Spleen (tissue), 11 donors: ENCODE data around the gene TCEA3. TPM values are rescaled to one million over a fixed set of nuclear protein-coding genes. Genes with fewer than 3 reads are reported as not detected.

ENCODE experiments used
- DNase-seq: peaks from one replicate; pipeline ENCODE4 v3.0.0-alpha.2; 2020
- H3K27ac ChIP-seq, 8 donors: fragments of 200-600 bp; sonication (generic) in 7 of 8; 1 replicate in 4 of 8; 2 replicates in 4 of 8; pipeline versions ENCODE4 v1.5.0 to v1.8.0; 2016 to 2021; ENCODE audit warnings: inconsistent platforms in 4 of 8, mild to moderate bottlenecking in 4 of 8, moderate library complexity in 1 of 8
- H3K27me3 ChIP-seq, 7 donors: fragments of 200-600 bp; sonication (generic) in 6 of 7; replicated peaks in 1 of 7; 1 replicate in 4 of 7; 2 replicates in 3 of 7; pipeline versions ENCODE4 v1.5.0 to v1.8.0; 2016 to 2021; ENCODE audit warnings: inconsistent platforms in 3 of 7, mild to moderate bottlenecking in 1 of 7
- H3K36me3 ChIP-seq, 6 donors: fragments of 200-600 bp; sonication (generic) in 5 of 6; 1 replicate in 4 of 6; 2 replicates in 2 of 6; pipeline versions ENCODE4 v1.5.0 to v1.8.0; 2016 to 2021; ENCODE audit warnings: inconsistent platforms in 2 of 6
- H3K4me1 ChIP-seq, 6 donors: fragments of 200-600 bp; sonication (generic) in 5 of 6; 1 replicate in 3 of 6; 2 replicates in 3 of 6; pipeline versions ENCODE4 v1.5.0 to v1.8.0; 2016 to 2021; ENCODE audit warnings: inconsistent platforms in 3 of 6
- H3K4me3 ChIP-seq, 8 donors: fragments of 200-600 bp; sonication (generic) in 7 of 8; 1 replicate in 4 of 8; 2 replicates in 4 of 8; pipeline versions ENCODE4 v1.5.0 to v1.8.0; 2016 to 2021; ENCODE audit warnings: inconsistent platforms in 4 of 8, mild to moderate bottlenecking in 4 of 8, moderate library complexity in 2 of 8
- H3K9me3 ChIP-seq, 8 donors: fragments of 200-600 bp; sonication (generic) in 7 of 8; 1 replicate in 4 of 8; 2 replicates in 4 of 8; pipeline versions ENCODE4 v1.5.0 to v1.8.0; 2016 to 2021; ENCODE audit warnings: inconsistent platforms in 4 of 8
- CTCF ChIP-seq, 11 experiments: fragments of 200-600 bp in 7 of 11; fragments of 450-650 bp in 4 of 11; sonication (generic) in 4 of 11; IDR thresholded peaks in 8 of 11; conservative IDR thresholded peaks in 3 of 11; 1 replicate in 7 of 11; 2 replicates in 4 of 11; pipeline versions ENCODE4 v1.4.0 to v1.8.0; 2016 to 2021; ENCODE audit warnings: antibody characterized with exemption in 11 of 11, inconsistent platforms in 4 of 11, mild to moderate bottlenecking in 1 of 11
- POLR2A ChIP-seq, 3 donors: fragments of 450-650 bp; IDR thresholded peaks; one replicate each; pipeline ENCODE4 v1.5.1; 2017; ENCODE audit warnings: antibody characterized with exemption in 3 of 3, mild to moderate bottlenecking in 1 of 3
- POLR2AphosphoS5 ChIP-seq, 3 donors: sonication (generic); formaldehyde crosslinking; IDR thresholded peaks; one replicate each; pipeline ENCODE4 v1.5.1; 2017; ENCODE audit warnings: antibody characterized with exemption in 3 of 3
- WGBS, 5 donors: extraction: QIAGEN DNeasy Blood & Tissue Kit in 3 of 5; methylation state at CpG; one replicate each; pipeline versions ENCODE4 v1.1.5 to v1.1.7; 2013 to 2018; 5-methylcytosine and 5-hydroxymethylcytosine counted together
- intact Hi-C: fragments of 100-400 bp; cut with DNase I; formaldehyde crosslinking; loops from one replicate; pipeline ENCODE4 v1.15.0; 2023; ENCODE audit warnings: low total_unique reads
- polyA plus RNA-seq, 3 donors: library from polyadenylated mRNA; stranded (reverse); fragments of 200-250 nt; gene quantifications; one replicate each; pipeline ENCODE4 v1.2.1, GENCODE V29; 2013
- total RNA-seq, 7 donors: library from RNA; depleted of rRNA in 3 of 7; stranded (reverse); fragments of >200 nt in 3 of 7; fragmentation: NEBNext Ultra II Directional in 4 of 7; extraction: Animal tissue kit (Norgen Biotek cat#: 25700) in 4 of 7; gene quantifications; one replicate each; pipeline versions ENCODE4 v1.1.0 to v1.2.1, GENCODE V29; 2016 to 2021
- donor health status: healthy with polysubstance abuse.
- donor health status: DM: no; HTN: no; CAD: no; lungs with moderate emphysema.
- donor health status: DM: no; HTN: no; CAD: no.
- donor health status: Bipolar disorder and iron deficiency.
- donor health status: healthy.
- donor health status: DM: no; HTN: no; CAD: no.
- donor health status: DM: yes; HTN: yes; CAD: no.

TCEA3 gene
- total and polyA plus RNA-seq, 10 donors = 4.6 to 19.6 (median 10.5) TPM

DNA sequence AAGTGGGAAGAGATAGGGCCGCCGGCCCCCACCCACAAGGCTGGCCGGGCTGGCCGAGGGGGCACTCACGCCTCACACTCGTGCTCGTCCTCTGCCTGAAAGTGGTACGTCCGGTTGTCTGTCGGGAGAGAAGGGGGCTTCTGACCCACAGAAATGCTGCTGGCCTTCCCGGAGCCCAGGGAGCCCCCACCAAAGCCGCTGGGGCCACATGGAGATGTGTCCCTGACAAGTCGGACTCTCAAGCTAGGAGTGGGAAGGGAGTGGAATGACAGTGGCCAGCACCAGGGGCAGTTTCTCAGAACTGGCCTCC is 12.8 kb upstream of the TCEA3 start:
- no peak overlapping the region for H3K27ac ChIP-seq
- TF ChIP-seq POLR2AphosphoS5 (IDR thresholded peaks at IDR 0.05) = no peak
- no peak for TF ChIP-seq CTCF (IDR thresholded peaks at IDR 0.05 in 8 of 11, conservative IDR thresholded peaks at IDR 0.05 in 3 of 11)
- TF ChIP-seq POLR2A (IDR thresholded peaks at IDR 0.05) = no peak
- H3K4me1 ChIP-seq = no peaks in the 10 kb centered on the region
- peaks cover 0 to 26% (median 0%) of the 10 kb centered on the region in 6 donors for H3K36me3 ChIP-seq
- no peaks in the 10 kb centered on the region for H3K9me3 ChIP-seq
- DNase-seq = no peak
- WGBS, 5 donors = 91 to 94% (median 93%) methylated on average over 4 to 13 of the region's 13 CpGs
- intact Hi-C loops = no loop called here
- H3K27me3 ChIP-seq = peaks cover 0 to 10% (median 0%) of the 10 kb centered on the region in 7 donors
- H3K4me3 ChIP-seq = no peak overlapping the region

- DNase-seq = no peak
- H3K36me3 ChIP-seq = peaks cover 0 to 27% (median 0%) of the 10 kb centered on the region in 6 donors
Observed at GRCh38 chr1:23436520-23437354, 12.2 kb upstream of the TCEA3 start.

GRCh38 chr1:23434260-23434775 is 9.8 kb upstream of the TCEA3 start:
- no peak for DNase-seq
- no peak for TF ChIP-seq CTCF (IDR thresholded peaks at IDR 0.05 in 8 of 11, conservative IDR thresholded peaks at IDR 0.05 in 3 of 11)
- TF ChIP-seq POLR2A (IDR thresholded peaks at IDR 0.05) = no peak
- no peak for TF ChIP-seq POLR2AphosphoS5 (IDR thresholded peaks at IDR 0.05)
- peaks cover 0 to 10% (median 0%) of the 10 kb centered on the region in 7 donors for H3K27me3 ChIP-seq
- H3K27ac ChIP-seq = no peak overlapping the region
- no peaks in the 10 kb centered on the region for H3K9me3 ChIP-seq
- no peaks in the 10 kb centered on the region for H3K4me1 ChIP-seq
- 71 to 90% (median 80%) methylated on average over 7 of the region's 7 CpGs for WGBS, 5 donors
- intact Hi-C loops = no loop called here
- H3K4me3 ChIP-seq = no peak overlapping the region
- peaks cover 0 to 32% (median 0%) of the 10 kb centered on the region in 6 donors for H3K36me3 ChIP-seq

More at GRCh38 chr1:23436520-23437354, 12.2 kb upstream of the TCEA3 start:
- WGBS, 5 donors = 60 to 73% (median 70%) methylated on average over 28 to 49 of the region's 49 CpGs
- no peak for TF ChIP-seq POLR2AphosphoS5 (IDR thresholded peaks at IDR 0.05)
- TF ChIP-seq POLR2A (IDR thresholded peaks at IDR 0.05) = no peak
- TF ChIP-seq CTCF (IDR thresholded peaks at IDR 0.05 in 8 of 11, conservative IDR thresholded peaks at IDR 0.05 in 3 of 11) = no peak
- Histone ChIP-seq H3K27me3 (peaks cover 0 to 10% (median 0%) of the 10 kb centered on the region in 7 donors), H3K4me1 (no peaks in the 10 kb centered on the region), H3K9me3 (no peaks in the 10 kb centered on the region), H3K27ac (no peak overlapping the region), H3K4me3 (peak overlapping the region in 1 of 8 donors; percentile 45)
- intact Hi-C loops = no loop called here

- Histone ChIP-seq H3K27ac (no peak overlapping the region), H3K4me1 (no peaks in the 10 kb centered on the region), H3K9me3 (no peaks in the 10 kb centered on the region), H3K27me3 (peaks cover 0 to 10% (median 0%) of the 10 kb centered on the region in 7 donors), H3K4me3 (no peak overlapping the region), H3K36me3 (peaks cover 0 to 32% (median 0%) of the 10 kb centered on the region in 6 donors)
- no peak for DNase-seq
- intact Hi-C loops = no loop called here
- 87 to 97% (median 95%) methylated on average over 6 to 10 of the region's 10 CpGs for WGBS, 5 donors
- TF ChIP-seq CTCF (IDR thresholded peaks at IDR 0.05 in 8 of 11, conservative IDR thresholded peaks at IDR 0.05 in 3 of 11) (no peak), POLR2A (IDR thresholded peaks at IDR 0.05) (no peak), POLR2AphosphoS5 (IDR thresholded peaks at IDR 0.05) (no peak)
Observed at GRCh38 chr1:23433122-23433521, 8.6 kb upstream of the TCEA3 start.
